GM12801 (cell line): ENCODE measurements around the gene MEGF11.

Experiments used
- CTCF ChIP-seq: IDR thresholded peaks from one replicate; pipeline ENCODE4 v1.5.1; 2011; ENCODE audit warnings: control low read depth; ENCODE audit not compliant: insufficient read length; ENCODE audit errors: extremely low read depth

The MEGF11 gene

GRCh38 chr15:66128116-66128680 is 125.4 kb downstream of the MEGF11 start:
- no peak for TF ChIP-seq CTCF

- TF ChIP-seq CTCF: no peak
These were observed 127.1 kb downstream of the MEGF11 start for GRCh38 chr15:66126456-66126855.

- TF ChIP-seq CTCF: no peak
These were observed 127.5 kb downstream of the MEGF11 start for GRCh38 chr15:66126031-66126441.

- no peak for TF ChIP-seq CTCF
These were observed 128.9 kb downstream of the MEGF11 start for GRCh38 chr15:66124651-66125050.

- no peak for TF ChIP-seq CTCF
These were observed 129.8 kb downstream of the MEGF11 start for GRCh38 chr15:66123799-66124198.

GRCh38 chr15:66120422-66120821 is 133.1 kb downstream of the MEGF11 start:
- TF ChIP-seq CTCF: no peak

GRCh38 chr15:66117841-66118240 is 135.7 kb downstream of the MEGF11 start:
- no peak for TF ChIP-seq CTCF
